GM19351 (cell line): ENCODE measurements around the gene SLC25A15.
"Not testable (repeated sequence)": the region's sequence is repeated elsewhere in the genome, so short reads cannot be mapped to it uniquely, and the experiment has no call there.

Source experiments
- ATAC-seq: cut with Tn5 transposase; IDR thresholded peaks from one replicate; pipeline ENCODE4 v1.9.1; 2021; ENCODE audit warnings: mild to moderate bottlenecking, moderate library complexity; ENCODE audit not compliant: unreplicated experiment

Gene SLC25A15

DNA sequence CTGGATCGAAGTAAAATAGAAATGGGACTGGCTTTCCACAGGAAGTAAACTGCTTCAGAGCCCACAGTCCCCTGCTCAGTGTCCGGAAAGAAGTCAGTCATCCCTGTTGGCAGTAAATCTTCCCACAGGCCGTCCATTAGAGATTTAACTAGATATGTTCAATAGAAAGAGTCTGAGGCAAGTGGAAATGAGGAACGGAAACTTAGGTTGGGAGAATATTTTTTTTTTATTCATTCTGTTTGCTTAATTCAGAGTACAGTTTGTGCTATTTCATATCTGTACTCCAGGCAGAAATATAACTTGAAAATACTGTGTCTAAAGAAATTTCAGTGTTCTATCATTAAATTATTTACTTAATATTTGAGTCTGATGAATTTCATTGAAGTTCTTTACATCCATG is 22.7 kb downstream of the SLC25A15 start:
- no peak for ATAC-seq

DNA sequence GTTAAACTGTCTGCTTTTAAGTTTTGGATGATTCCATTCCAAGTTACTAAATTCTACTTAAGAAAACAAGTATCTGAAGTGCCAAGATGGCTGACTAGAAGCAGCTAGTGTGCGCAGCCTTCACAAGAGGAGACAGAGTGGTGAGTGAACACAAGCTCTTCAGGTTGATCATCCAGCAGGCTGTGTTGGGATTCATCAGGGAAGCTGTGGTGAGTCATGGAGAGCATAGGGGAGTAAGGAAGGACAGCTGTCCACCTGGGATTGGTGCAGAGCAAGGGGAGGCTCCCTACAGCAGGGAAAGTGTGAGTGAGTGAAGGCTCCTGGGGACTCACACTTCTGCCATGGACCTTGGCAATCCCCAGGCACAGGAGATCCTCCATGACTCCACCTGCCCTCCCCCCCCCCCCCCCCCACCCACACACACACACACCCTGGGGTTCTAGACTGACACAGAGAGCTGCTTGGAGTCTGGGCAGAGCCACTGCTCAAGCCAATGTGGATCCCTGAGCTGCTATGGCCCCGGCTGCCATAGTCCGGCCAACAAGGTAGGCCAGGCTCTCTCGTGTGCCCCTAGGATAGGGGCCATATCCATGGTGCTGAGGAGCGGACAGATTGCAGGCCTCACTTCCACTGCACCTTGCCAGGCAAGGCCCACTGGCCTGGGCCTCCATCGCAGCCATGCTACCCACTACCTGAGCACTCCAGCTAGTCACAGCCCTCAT is 23.5 kb downstream of the SLC25A15 start:
- no peak for ATAC-seq

DNA sequence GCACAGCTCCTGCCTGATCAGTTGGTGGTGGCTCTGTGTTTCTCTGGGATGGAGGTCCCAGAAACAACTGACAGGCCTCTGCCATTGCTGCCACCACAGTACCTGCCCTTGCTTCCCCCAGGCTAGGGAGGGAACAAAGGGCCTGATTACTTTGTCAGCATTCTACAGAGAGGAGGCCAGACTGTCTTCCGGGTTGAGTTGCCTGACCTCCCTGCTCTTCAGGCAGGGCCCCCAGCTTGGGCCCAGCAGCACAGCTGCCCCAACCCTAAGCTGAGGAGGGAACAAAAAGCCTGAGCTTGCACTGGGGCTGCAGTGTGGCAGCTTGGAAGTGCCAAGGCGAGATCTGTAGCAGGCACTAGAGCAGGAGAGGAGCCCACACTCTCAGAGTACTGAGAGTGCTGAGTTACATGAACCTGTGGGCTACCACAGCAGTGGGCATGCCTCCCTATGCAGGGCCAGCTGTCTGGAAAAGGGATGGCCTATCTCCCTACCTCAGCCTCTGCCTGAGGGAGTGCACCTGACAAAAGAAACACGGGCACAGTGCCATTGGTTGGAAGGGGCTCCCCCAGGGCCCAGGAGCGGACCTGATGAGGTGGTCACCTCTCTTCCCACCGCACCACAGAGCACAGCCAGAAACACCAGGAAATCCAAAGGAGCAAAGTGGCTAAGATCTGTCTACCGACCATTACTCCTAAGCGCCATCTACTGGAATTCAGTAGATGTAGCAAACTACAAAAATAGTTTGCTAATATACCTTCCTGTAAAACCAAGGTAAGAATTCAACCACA is 24.4 kb downstream of the SLC25A15 start:
- no peak for ATAC-seq

DNA sequence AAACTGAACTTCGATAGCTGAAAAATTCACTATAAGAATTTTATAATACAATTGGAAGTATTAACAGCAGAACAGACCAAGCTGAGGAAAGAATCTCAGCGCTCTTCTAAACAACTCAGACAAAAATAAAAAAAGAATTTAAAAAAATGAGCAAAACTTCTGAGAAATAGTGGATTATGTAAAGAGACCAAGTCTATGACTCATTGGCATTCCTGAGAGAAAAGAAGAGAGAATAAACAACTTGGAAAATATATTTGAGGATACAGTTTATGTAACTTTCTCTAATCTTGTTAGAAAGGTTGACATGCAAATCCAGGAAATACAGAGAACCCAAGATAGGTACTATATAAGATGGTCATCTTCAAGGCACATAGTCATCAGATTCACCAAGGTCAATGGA is 25.4 kb downstream of the SLC25A15 start:
- no peak for ATAC-seq

DNA sequence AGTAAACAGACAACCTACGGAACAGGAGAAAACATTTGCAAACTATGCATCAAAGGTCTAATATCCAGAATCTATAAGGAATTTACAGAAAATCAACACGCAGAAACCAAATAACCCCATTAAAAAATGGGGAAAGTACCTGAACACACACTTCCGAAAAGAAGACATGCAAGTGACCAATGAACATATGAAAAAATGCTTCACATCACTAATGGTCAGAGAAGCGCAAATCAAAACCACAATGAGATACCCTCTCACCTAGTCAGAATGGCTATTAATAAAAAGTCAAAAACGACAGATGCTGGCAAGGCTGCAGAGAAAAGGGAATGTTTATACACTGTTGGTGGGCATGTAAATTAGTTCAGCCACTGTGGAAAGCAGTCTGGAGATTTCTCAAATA is 29.5 kb downstream of the SLC25A15 start:
- no peak for ATAC-seq

DNA sequence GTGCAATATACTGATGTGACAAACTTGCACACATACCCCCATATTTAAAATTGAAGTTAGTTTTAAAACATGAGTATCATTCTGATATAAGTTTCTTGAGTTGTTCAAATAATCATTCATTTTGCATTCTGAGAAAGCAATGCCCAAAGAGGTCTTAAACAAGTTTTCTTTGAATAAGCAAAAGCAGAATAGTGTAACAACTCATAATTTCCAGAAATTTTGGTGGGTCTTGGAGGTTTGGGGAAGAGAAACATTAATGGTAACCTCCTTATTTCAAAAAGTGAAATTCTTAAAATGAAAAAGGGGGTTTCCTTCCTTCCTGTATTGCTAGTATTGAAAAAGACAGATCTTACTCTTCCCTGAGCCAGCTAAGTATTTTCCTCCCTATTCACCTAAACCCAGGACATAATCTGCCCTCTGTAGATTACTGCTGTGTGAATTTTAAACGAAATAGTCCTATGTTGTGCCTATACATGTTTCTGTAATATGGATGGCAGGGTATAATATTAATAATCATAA is 30.4 kb downstream of the SLC25A15 start:
- ATAC-seq: no peak

DNA sequence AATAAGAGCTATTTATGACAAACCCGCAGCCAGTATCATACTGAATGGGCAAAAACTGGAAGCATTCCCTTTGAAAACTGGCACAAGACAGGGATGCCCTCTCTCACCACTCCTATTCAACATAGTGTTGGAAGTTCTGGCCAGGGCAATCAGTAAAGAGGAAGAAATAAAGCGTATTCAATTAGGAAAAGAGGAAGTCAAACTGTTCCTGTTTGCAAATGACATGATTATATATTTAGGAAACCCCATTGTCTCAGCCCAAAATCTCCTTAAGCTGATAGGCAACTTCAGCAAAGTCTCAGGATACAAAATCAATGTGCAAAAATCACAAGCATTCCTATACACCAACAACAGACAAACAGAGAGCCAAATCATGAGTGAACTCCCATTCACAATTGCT is 50.3 kb downstream of the SLC25A15 start:
- not testable (repeated sequence) for ATAC-seq

DNA sequence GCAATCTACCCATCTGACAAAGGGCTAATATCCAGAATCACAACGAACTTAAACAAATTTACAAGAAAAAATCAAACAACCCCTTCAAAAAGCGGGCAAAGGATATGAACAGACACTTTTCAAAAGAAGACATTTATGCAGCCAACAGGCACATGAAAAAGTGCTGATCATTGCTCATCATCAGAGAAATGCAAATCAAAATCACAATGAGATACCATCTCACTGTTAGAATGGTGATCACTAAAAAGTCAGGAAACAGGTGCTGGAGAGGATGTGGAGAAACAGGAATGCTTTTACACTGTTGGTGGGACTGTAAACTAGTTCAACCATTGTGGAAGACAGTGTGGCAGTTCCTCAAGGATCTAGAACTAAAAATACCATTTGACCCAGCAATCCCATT is 51.5 kb downstream of the SLC25A15 start:
- not testable (repeated sequence) for ATAC-seq
